ENCODE data around the gene SSUH2.
"Not testable (repeated sequence)": the region's sequence is repeated elsewhere in the genome, so short reads cannot be mapped to it uniquely, and the experiment has no call there.

- not testable (repeated sequence) for TF ChIP-seq CTCF, POLR2A (IDR thresholded peaks at IDR 0.05)
Measured at GRCh38 chr3:8679817-8680553, 35.4 kb upstream of the SSUH2 start.

Measured in esophagus squamous epithelium (tissue), 4 donors.